Endothelial cell of umbilical vein (primary cell): ENCODE data around the gene SLC38A10. TPM values are rescaled to one million over a fixed set of nuclear protein-coding genes. Genes with fewer than 3 reads are reported as not detected.

Source experiments
- BruUV-seq: library from RNA; stranded (reverse); fragments of 400-500 nt; replicated peaks from 2 replicates; lab custom pipeline; 2021; lab: Mats Ljungman, UMichigan
- CTCF ChIA-PET: fragments of 300-600, 350-600 bp; sonication (Branson Sonifier 250); formaldehyde crosslinking; loops from one replicate; lab custom pipeline; 2021; ENCODE audit warnings: antibody characterized with exemption, inconsistent platforms; lab: Charles Lee
- POLR2A ChIA-PET: fragments of 300-600, 350-600 bp; sonication (Branson Sonifier 250); formaldehyde crosslinking; loops from one replicate; lab custom pipeline; 2021; ENCODE audit warnings: antibody characterized with exemption, inconsistent platforms; lab: Charles Lee
- DNase-seq: peaks from one replicate; pipeline ENCODE4 v3.0.0-alpha.2; 2011; ENCODE audit warnings: low read depth, low spot score
- FAIRE-seq: peaks from 2 replicates; lab custom pipeline; 2011; peaks lifted over from hg19 to GRCh38; lab: Jason Lieb, UNC
- H2AFZ ChIP-seq: 2 replicates; pipeline ENCODE4 v1.6.0; 2012; ENCODE audit warnings: low read depth, low read length, control low read depth, inconsistent platforms
- H3K27ac ChIP-seq: 2 replicates; pipeline ENCODE4 v1.5.1; 2011; ENCODE audit warnings: low read depth, mild to moderate bottlenecking, control low read depth, low read length, moderate library complexity; ENCODE audit not compliant: insufficient read depth
- H3K27me3 ChIP-seq, 2 experiments: 2 replicates each; pipeline versions ENCODE4 v1.6.0 to v1.6.1; 2011; ENCODE audit warnings: low read length in 2 of 2, mixed read lengths in 1 of 2; ENCODE audit not compliant: control insufficient read depth in 2 of 2, insufficient read depth in 2 of 2
- H3K36me3 ChIP-seq, 2 experiments: 2 replicates in 1 of 2; 3 replicates in 1 of 2; pipeline ENCODE4 v1.5.1; 2011; ENCODE audit warnings: low read length in 2 of 2, mild to moderate bottlenecking in 1 of 2, moderate library complexity in 1 of 2; ENCODE audit not compliant: control insufficient read depth in 2 of 2, insufficient read depth in 2 of 2; ENCODE audit errors: extremely low read depth in 1 of 2
- H3K4me1 ChIP-seq: 3 replicates; pipeline ENCODE4 v1.5.1; 2011; ENCODE audit warnings: mild to moderate bottlenecking, low read length; ENCODE audit not compliant: control insufficient read depth, insufficient read depth; ENCODE audit errors: extremely low read depth
- H3K4me2 ChIP-seq: 2 replicates; pipeline ENCODE4 v1.6.1; 2011; ENCODE audit warnings: low read length, control low read depth, mixed read lengths; ENCODE audit not compliant: insufficient read depth
- H3K4me3 ChIP-seq, 3 experiments: fragments of 200-600 bp in 1 of 3; sonication (generic), shearing (Covaris generic) in 1 of 3; replicated peaks in 1 of 3; 2 replicates each; pipeline ENCODE4 v1.5.1; 2011 to 2016; ENCODE audit warnings: control low read depth in 3 of 3, low read length in 3 of 3, mild to moderate bottlenecking in 2 of 3, inconsistent platforms in 1 of 3, low read depth in 1 of 3, moderate library complexity in 1 of 3; ENCODE audit not compliant: insufficient read depth in 1 of 3
- H3K79me2 ChIP-seq: 2 replicates; pipeline ENCODE4 v1.6.0; 2012; ENCODE audit warnings: low read length, inconsistent platforms; ENCODE audit not compliant: control insufficient read depth, insufficient read depth
- H3K9ac ChIP-seq: replicated peaks from 2 replicates; pipeline ENCODE3; 2011; ENCODE audit warnings: low read length, control low read depth; ENCODE audit not compliant: insufficient read depth; ENCODE audit errors: extremely low read depth
- H3K9me1 ChIP-seq: replicated peaks from 3 replicates; pipeline ENCODE4 v1.6.0; 2011; ENCODE audit warnings: mild to moderate bottlenecking, low read length; ENCODE audit not compliant: control insufficient read depth, insufficient read depth; ENCODE audit errors: extremely low read depth
- H3K9me3 ChIP-seq: replicated peaks from 2 replicates; pipeline ENCODE4 v1.5.1; 2012; ENCODE audit warnings: low read length, inconsistent platforms; ENCODE audit not compliant: control insufficient read depth, insufficient read depth
- H4K20me1 ChIP-seq: replicated peaks from 2 replicates; pipeline ENCODE3; 2011; ENCODE audit warnings: mild to moderate bottlenecking, low read length; ENCODE audit not compliant: control insufficient read depth, insufficient read depth; ENCODE audit errors: extremely low read depth
- CTCF ChIP-seq, 2 donors: IDR thresholded peaks; 1 replicate in 1 of 2; 2 replicates in 1 of 2; pipeline ENCODE4 v1.5.1; 2011; ENCODE audit warnings: low read length in 2 of 2, mild to moderate bottlenecking in 2 of 2, moderate library complexity in 2 of 2, control low read depth in 1 of 2, inconsistent platforms in 1 of 2, low read depth in 1 of 2; ENCODE audit not compliant: insufficient read depth in 1 of 2; ENCODE audit errors: extremely low read depth in 1 of 2
- EZH2 ChIP-seq: IDR thresholded peaks from 2 replicates; pipeline ENCODE4 v1.6.1; 2012; ENCODE audit warnings: borderline replicate concordance, low read depth, mild to moderate bottlenecking, moderate library complexity, low read length, inconsistent platforms; ENCODE audit not compliant: severe bottlenecking
- FOS ChIP-seq: IDR thresholded peaks from 2 replicates; pipeline ENCODE4 v1.6.1; 2011; ENCODE audit warnings: mild to moderate bottlenecking, low read length, moderate library complexity, borderline replicate concordance; ENCODE audit not compliant: insufficient read depth
- GATA2 ChIP-seq: IDR thresholded peaks from 2 replicates; pipeline ENCODE4 v1.7.0; 2011; ENCODE audit warnings: low read depth, mild to moderate bottlenecking, moderate library complexity, mixed read lengths, low read length; ENCODE audit not compliant: insufficient read length, insufficient read depth
- JUN ChIP-seq: IDR thresholded peaks from 2 replicates; pipeline ENCODE4 v1.6.1; 2011; ENCODE audit warnings: borderline replicate concordance, low read depth; ENCODE audit not compliant: insufficient read length, insufficient read depth
- MAX ChIP-seq: IDR thresholded peaks from 2 replicates; pipeline ENCODE4 v1.6.1; 2011; ENCODE audit not compliant: insufficient read depth, insufficient read length
- MYC ChIP-seq: IDR thresholded peaks from one replicate; pipeline ENCODE4 v1.6.1; 2011; ENCODE audit warnings: mild to moderate bottlenecking, low read depth, low read length
- POLR2A ChIP-seq: IDR thresholded peaks from 2 replicates; pipeline ENCODE4 v1.6.1; 2012; ENCODE audit warnings: low read depth, mild to moderate bottlenecking, control low read depth, low read length
- POLR2AphosphoS5 ChIP-seq: IDR thresholded peaks from 2 replicates; pipeline ENCODE4 v1.6.1; 2012; ENCODE audit warnings: low read depth, mild to moderate bottlenecking, control low read depth, low read length, moderate library complexity; ENCODE audit not compliant: insufficient read depth
- dilution Hi-C: fragments of 300-500 bp; cut with MboI; formaldehyde crosslinking; loops from one replicate; pipeline ENCODE4 v1.15.0; 2019; ENCODE audit warnings: low sequenced_read_pairs; ENCODE audit not compliant: extremely low pct_ligation_motif_present
- intact Hi-C: fragments of 100-400 bp; cut with micrococcal nuclease; formaldehyde crosslinking; loops from one replicate; pipeline ENCODE4 v1.10.0; 2022
- polyA plus RNA-seq, 4 experiments: library from polyadenylated mRNA; depleted of rRNA in 3 of 4; stranded (reverse) in 3 of 4; unstranded in 1 of 4; fragments of >200 nt; gene quantifications; 2 replicates each; pipeline versions ENCODE4 v1.2.1 to v1.2.3, GENCODE V29; 2011 to 2012; ENCODE audit warnings: missing spikeins in 1 of 4
- total RNA-seq: library from RNA; stranded (reverse); gene quantifications from 2 replicates; pipeline ENCODE4 v1.2.3, GENCODE V29; 2021

SLC38A10 gene
- total and polyA plus RNA-seq, 2 donors (not counting 3 experiments of a cell fraction or from before 2014, with no cell fraction given): 72.7 to 113 TPM

- Histone ChIP-seq H3K4me2 (no peak overlapping the region), H3K79me2 (no peaks in the 10 kb centered on the region), H3K27me3 (no peaks in the 10 kb centered on the region), H3K27ac (no peak overlapping the region), H3K9ac (no peak overlapping the region), H3K4me1 (peaks cover 2% of the 10 kb centered on the region), H2AFZ (no peak overlapping the region), H3K4me3 (no peak overlapping the region), H3K9me3 (no peaks in the 10 kb centered on the region), H3K9me1 (no peaks in the 10 kb centered on the region), H3K36me3 (no peaks in the 10 kb centered on the region), H4K20me1 (no peaks in the 10 kb centered on the region)
- intact Hi-C loops (no loop called here), dilution Hi-C loops (no loop called here)
- ChIA-PET POLR2A (interaction anchor here (0.6 kb wide), 1 partner anchor 188 kb away, joined by 8 read pairs; no protein-coding TSS in a partner anchor), CTCF (interaction anchor here (0.6 to 1.8 kb wide), 15 partner anchors 11 to 174 kb away, joined by 3 to 29 read pairs (median 6); partner anchors contain the start of gene BAHCC1)
- TF ChIP-seq EZH2 (no peak), MYC (no peak), JUN (no peak), POLR2A (no peak), FOS (no peak), GATA2 (no peak), CTCF (IDR thresholded peaks at IDR 0.05; ENCODE audit: extremely low read depth in 1 of 2, insufficient read depth in 1 of 2, low read depth in 1 of 2, low read length in 2 of 2) (no peak), POLR2AphosphoS5 (no peak), MAX (no peak)
- FAIRE-seq: no peak
- DNase-seq: no peak
- BruUV-seq: no TSS peak
Observed at GRCh38 chr17:81309859-81310839, 15.0 kb upstream of the SLC38A10 start.
